MCF 10A (cell line): ENCODE measurements around the gene LUZP1. TPM values are rescaled to one million over a fixed set of nuclear protein-coding genes. Genes with fewer than 3 reads are reported as not detected.

ENCODE experiments used
- BruUV-seq: library from RNA; stranded (reverse); fragments of 400-500 nt; replicated peaks from 2 replicates; lab custom pipeline; 2021; lab: Mats Ljungman, UMichigan
- CTCF ChIA-PET: fragments of 300-600 bp; sonication (Branson Sonifier 250); formaldehyde crosslinking; extraction: SDS; loops from one replicate; lab custom pipeline; 2021; ENCODE audit warnings: antibody characterized with exemption, inconsistent platforms; lab: Yijun Ruan, JAX
- POLR2A ChIA-PET: fragments of 300-600, 350-650 bp; sonication (Branson Sonifier 250); formaldehyde crosslinking; extraction: SDS; loops from one replicate; lab custom pipeline; 2020; ENCODE audit warnings: antibody characterized with exemption, inconsistent platforms; lab: Yijun Ruan, JAX
- DNase-seq: peaks from one replicate; pipeline ENCODE4 v3.0.0-alpha.2; 2018; ENCODE audit not compliant: unreplicated experiment
- H3K27ac Mint-ChIP-seq: one replicate; pipeline ENCODE4 v1.8.0; 2022; ENCODE audit warnings: mild to moderate bottlenecking, low read depth, mixed read lengths; ENCODE audit not compliant: unreplicated experiment
- H3K27me3 Mint-ChIP-seq: one replicate; pipeline ENCODE4 v1.8.0; 2022; ENCODE audit warnings: mixed read lengths; ENCODE audit not compliant: insufficient read depth, unreplicated experiment
- H3K36me3 Mint-ChIP-seq: one replicate; pipeline ENCODE4 v1.8.0; 2022; ENCODE audit warnings: mild to moderate bottlenecking, moderate library complexity, mixed read lengths; ENCODE audit not compliant: insufficient read depth, unreplicated experiment
- H3K4me1 Mint-ChIP-seq: one replicate; pipeline ENCODE4 v1.8.0; 2022; ENCODE audit warnings: mixed read lengths; ENCODE audit not compliant: insufficient read depth, unreplicated experiment
- H3K4me3 Mint-ChIP-seq: one replicate; pipeline ENCODE4 v1.8.0; 2022; ENCODE audit warnings: mild to moderate bottlenecking, moderate library complexity, mixed read lengths; ENCODE audit not compliant: unreplicated experiment
- H3K9me3 Mint-ChIP-seq: one replicate; pipeline ENCODE4 v1.8.0; 2022; ENCODE audit warnings: mixed read lengths; ENCODE audit not compliant: unreplicated experiment
- intact Hi-C: fragments of 100-400 bp; cut with micrococcal nuclease; formaldehyde crosslinking; loops from 2 replicates; pipeline ENCODE4 v1.14.1; 2022
- microRNA-seq: library from miRNA; unstranded; fragments of <30 nt; microRNA quantifications from one replicate; pipeline ENCODE4 v1.2.0, GENCODE V29; 2022
- total RNA-seq: library from RNA; stranded (reverse); gene quantifications from 2 replicates; pipeline ENCODE4 v1.2.3, GENCODE V29; 2022
- TF ChIP-seq, protein P1 (sequence below): fragments of 200-600 bp; IDR thresholded peaks from one replicate; pipeline ENCODE4 v1.8.0; 2022; ENCODE audit warnings: antibody characterized with exemption, mild to moderate bottlenecking; ENCODE audit not compliant: unreplicated experiment

Gene LUZP1
- total RNA-seq, 1 experiment from 2014 or later, result 37.2 TPM

GRCh38 chr1:23039308-23039826, 129.3 kb downstream of the LUZP1 start:
- Mint-ChIP-seq H3K9me3 (no peaks in the 10 kb centered on the region), H3K4me3 (no peak overlapping the region), H3K36me3 (peaks cover 12% of the 10 kb centered on the region), H3K4me1 (peaks cover 24% of the 10 kb centered on the region), H3K27me3 (no peaks in the 10 kb centered on the region), H3K27ac (peak overlapping the region; percentile 5)
- intact Hi-C loops, result no loop called here
- no TSS peak for BruUV-seq
- TF ChIP-seq, protein P1, sequence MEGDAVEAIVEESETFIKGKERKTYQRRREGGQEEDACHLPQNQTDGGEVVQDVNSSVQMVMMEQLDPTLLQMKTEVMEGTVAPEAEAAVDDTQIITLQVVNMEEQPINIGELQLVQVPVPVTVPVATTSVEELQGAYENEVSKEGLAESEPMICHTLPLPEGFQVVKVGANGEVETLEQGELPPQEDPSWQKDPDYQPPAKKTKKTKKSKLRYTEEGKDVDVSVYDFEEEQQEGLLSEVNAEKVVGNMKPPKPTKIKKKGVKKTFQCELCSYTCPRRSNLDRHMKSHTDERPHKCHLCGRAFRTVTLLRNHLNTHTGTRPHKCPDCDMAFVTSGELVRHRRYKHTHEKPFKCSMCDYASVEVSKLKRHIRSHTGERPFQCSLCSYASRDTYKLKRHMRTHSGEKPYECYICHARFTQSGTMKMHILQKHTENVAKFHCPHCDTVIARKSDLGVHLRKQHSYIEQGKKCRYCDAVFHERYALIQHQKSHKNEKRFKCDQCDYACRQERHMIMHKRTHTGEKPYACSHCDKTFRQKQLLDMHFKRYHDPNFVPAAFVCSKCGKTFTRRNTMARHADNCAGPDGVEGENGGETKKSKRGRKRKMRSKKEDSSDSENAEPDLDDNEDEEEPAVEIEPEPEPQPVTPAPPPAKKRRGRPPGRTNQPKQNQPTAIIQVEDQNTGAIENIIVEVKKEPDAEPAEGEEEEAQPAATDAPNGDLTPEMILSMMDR, result no peak
- ChIA-PET CTCF (no interaction called here), POLR2A (no interaction called here)
- no peak for DNase-seq

- TF ChIP-seq, protein P1, result no peak
- Mint-ChIP-seq H3K4me3 (no peak overlapping the region), H3K27me3 (no peaks in the 10 kb centered on the region), H3K9me3 (no peaks in the 10 kb centered on the region), H3K36me3 (peaks cover 14% of the 10 kb centered on the region), H3K27ac (no peak overlapping the region), H3K4me1 (peaks cover 26% of the 10 kb centered on the region)
- BruUV-seq, result no TSS peak
- intact Hi-C loops, result no loop called here
- DNase-seq, result no peak
- CTCF ChIA-PET, result interaction anchor here (0.6 to 1.1 kb wide), 5 partner anchors 8 to 62 kb away, joined by 3 to 4 read pairs (median 3); no protein-coding TSS in a partner anchor
- POLR2A ChIA-PET, result interaction anchor here (1.4 to 1.6 kb wide), 4 partner anchors 8 to 19 kb away, joined by 3 to 5 read pairs (median 4); no protein-coding TSS in a partner anchor
Observed at GRCh38 chr1:23037081-23037740, 131.4 kb downstream of the LUZP1 start.

GRCh38 chr1:23035823-23036452, 132.7 kb downstream of the LUZP1 start:
- DNase-seq, result no peak
- Mint-ChIP-seq H3K36me3 (peaks cover 14% of the 10 kb centered on the region), H3K27me3 (no peaks in the 10 kb centered on the region), H3K4me1 (peaks cover 33% of the 10 kb centered on the region), H3K4me3 (no peak overlapping the region), H3K27ac (no peak overlapping the region), H3K9me3 (no peaks in the 10 kb centered on the region)
- POLR2A ChIA-PET, result no interaction called here
- TF ChIP-seq, protein P1, result no peak
- intact Hi-C loops, result no loop called here
- CTCF ChIA-PET, result no interaction called here
- BruUV-seq, result no TSS peak

Small RNAs within 50 kb of the gene (microRNA-seq; reads per million reads assigned to microRNA genes)
- gene MIR3115, result 8.2 reads per million, percentile 44 among the genes with 10 or more reads in this experiment
- gene MIR4419A, result not detected

Other genes with a start within 250 kb of the LUZP1 start
- gene LACTBL1, start 196.0 kb downstream of the LUZP1 start, total RNA-seq, result not detected in 2 replicates
- 0.71 TPM in 1 of 2 replicates, not detected in the other for gene TEX46, start 153.0 kb downstream of the LUZP1 start, total RNA-seq
- 64.2 and 72.3 TPM in 2 replicates for gene KDM1A, start 149.4 kb downstream of the LUZP1 start, total RNA-seq
- gene HTR1D, start 48.6 kb upstream of the LUZP1 start, total RNA-seq, result 0.17 and 0.35 TPM in 2 replicates
- gene HNRNPR, start 175.4 kb upstream of the LUZP1 start, total RNA-seq, result 128 and 152 TPM in 2 replicates
- gene ZNF436, start 201.0 kb upstream of the LUZP1 start, total RNA-seq, result 6.5 and 8.0 TPM in 2 replicates